Calu3 (cell line): ENCODE measurements around the gene COPG2. TPM values are rescaled to one million over a fixed set of nuclear protein-coding genes. Genes with fewer than 3 reads are reported as not detected.

ENCODE experiments used
- BruUV-seq: library from RNA; stranded (reverse); fragments of 400-500 nt; replicated peaks from 2 replicates; lab custom pipeline; 2021; lab: Mats Ljungman, UMichigan
- CTCF ChIA-PET: fragments of 300-600 bp; sonication (Branson Sonifier 250); formaldehyde crosslinking; loops from one replicate; lab custom pipeline; 2022; ENCODE audit warnings: antibody characterized with exemption; lab: Charles Lee
- DNase-seq: peaks from one replicate; pipeline ENCODE4 v3.0.0; 2022
- H3K27ac Mint-ChIP-seq: one replicate; pipeline ENCODE4 v1.8.0; 2022; ENCODE audit warnings: mixed read lengths; ENCODE audit not compliant: unreplicated experiment
- H3K27me3 Mint-ChIP-seq: one replicate; pipeline ENCODE4 v1.8.0; 2022; ENCODE audit warnings: mixed read lengths; ENCODE audit not compliant: unreplicated experiment
- H3K36me3 Mint-ChIP-seq: one replicate; pipeline ENCODE4 v1.8.0; 2022; ENCODE audit warnings: mild to moderate bottlenecking, moderate library complexity, mixed read lengths; ENCODE audit not compliant: insufficient read depth, unreplicated experiment
- H3K4me1 Mint-ChIP-seq: one replicate; pipeline ENCODE4 v1.8.0; 2022; ENCODE audit warnings: mild to moderate bottlenecking, low read depth, mixed read lengths; ENCODE audit not compliant: unreplicated experiment
- H3K4me3 Mint-ChIP-seq: one replicate; pipeline ENCODE4 v1.8.0; 2022; ENCODE audit warnings: mild to moderate bottlenecking, low read depth, moderate library complexity, mixed read lengths; ENCODE audit not compliant: unreplicated experiment
- H3K9me3 Mint-ChIP-seq: one replicate; pipeline ENCODE4 v1.8.0; 2022; ENCODE audit warnings: low read depth, mixed read lengths; ENCODE audit not compliant: unreplicated experiment
- CTCF ChIP-seq: fragments of 200-600 bp; IDR thresholded peaks from one replicate; pipeline ENCODE4 v1.8.0; 2022; ENCODE audit warnings: antibody characterized with exemption; ENCODE audit not compliant: unreplicated experiment
- intact Hi-C: fragments of 100-400 bp; cut with micrococcal nuclease; formaldehyde crosslinking; loops from one replicate; pipeline ENCODE4 v1.10.0; 2022; ENCODE audit not compliant: unreplicated experiment
- total RNA-seq: library from RNA; stranded (reverse); gene quantifications from 2 replicates; pipeline ENCODE4 v1.2.3, GENCODE V29; 2022

The COPG2 gene
- total RNA-seq, 1 experiment from 2014 or later = 18.2 TPM

- CTCF ChIA-PET = interaction anchor here (0.6 to 1.1 kb wide), 2 partner anchors 22 to 359 kb away, joined by 3 read pairs; no protein-coding TSS in a partner anchor
- TF ChIP-seq CTCF = no peak
- Mint-ChIP-seq H3K27ac (no peak overlapping the region), H3K4me1 (peaks cover 50% of the 10 kb centered on the region), H3K27me3 (peaks cover 6% of the 10 kb centered on the region), H3K36me3 (peaks cover 33% of the 10 kb centered on the region), H3K4me3 (peak overlapping the region; percentile 27), H3K9me3 (peaks cover 3% of the 10 kb centered on the region)
- intact Hi-C loops = loop anchor here (5.0 to 10.0 kb wide), 2 partner anchors 247 to 415 kb away; partner anchors contain the start of gene KLHDC10
- DNase-seq = no peak
- no TSS peak for BruUV-seq
Measured at GRCh38 chr7:130489140-130489983, 179.2 kb downstream of the COPG2 start.

GRCh38 chr7:130488392-130489139 lies 180.0 kb downstream of the COPG2 start:
- BruUV-seq = no TSS peak
- CTCF ChIA-PET = interaction anchor here (0.6 to 1.1 kb wide), 2 partner anchors 23 to 360 kb away, joined by 3 read pairs; no protein-coding TSS in a partner anchor
- intact Hi-C loops = loop anchor here (5.0 to 10.0 kb wide), 2 partner anchors 246 to 414 kb away; partner anchors contain the start of gene KLHDC10
- Mint-ChIP-seq H3K27me3 (peaks cover 8% of the 10 kb centered on the region), H3K27ac (no peak overlapping the region), H3K9me3 (peaks cover 3% of the 10 kb centered on the region), H3K4me3 (peak overlapping the region; percentile 27), H3K36me3 (peaks cover 33% of the 10 kb centered on the region), H3K4me1 (peaks cover 50% of the 10 kb centered on the region)
- TF ChIP-seq CTCF = no peak
- DNase-seq = no peak

DNA sequence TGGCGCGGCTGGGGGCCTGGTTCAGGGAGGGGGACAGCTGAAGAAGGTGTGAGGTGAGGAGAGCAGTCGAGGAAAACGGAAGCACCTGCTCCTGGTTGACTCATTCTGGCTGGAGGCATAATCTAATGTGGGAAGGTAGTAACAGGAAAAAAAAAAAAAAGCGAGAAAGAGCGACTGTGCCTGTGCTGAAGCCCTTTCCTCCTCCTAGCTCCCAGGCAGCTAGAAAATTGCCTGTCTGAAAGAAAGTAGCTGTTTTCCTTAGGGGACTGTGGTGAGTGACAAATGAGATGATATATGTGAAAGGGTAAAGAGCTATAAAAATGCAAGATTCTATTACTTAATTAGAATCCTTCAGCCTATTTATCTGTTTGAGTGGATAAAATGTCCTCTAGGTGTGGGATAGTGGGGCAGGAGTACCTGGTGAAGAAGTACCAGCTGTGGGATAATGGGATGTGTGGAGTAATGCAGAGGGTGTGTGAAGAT lies 181.6 kb downstream of the COPG2 start:
- no TSS peak for BruUV-seq
- peaks cover 8% of the 10 kb centered on the region for H3K27me3 Mint-ChIP-seq
- peaks cover 50% of the 10 kb centered on the region for H3K4me1 Mint-ChIP-seq
- peak overlapping the region; percentile 43 for H3K27ac Mint-ChIP-seq
- peaks cover 33% of the 10 kb centered on the region for H3K36me3 Mint-ChIP-seq
- intact Hi-C loops = loop anchor here (5.0 to 10.0 kb wide), 2 partner anchors 245 to 412 kb away; partner anchors contain the start of gene KLHDC10
- peaks cover 3% of the 10 kb centered on the region for H3K9me3 Mint-ChIP-seq
- DNase-seq = no peak
- no peak for TF ChIP-seq CTCF
- peak overlapping the region; percentile 89 for H3K4me3 Mint-ChIP-seq
- CTCF ChIA-PET = no interaction called here
